ENCODE results near the gene LIPA. TPM values are rescaled to one million over a fixed set of nuclear protein-coding genes. Genes with fewer than 3 reads are reported as not detected.

LIPA gene
- total and polyA plus RNA-seq, 2 of the 4 experiments (the other 2 are of a cell fraction): 23.1 to 31.9 TPM

DNA sequence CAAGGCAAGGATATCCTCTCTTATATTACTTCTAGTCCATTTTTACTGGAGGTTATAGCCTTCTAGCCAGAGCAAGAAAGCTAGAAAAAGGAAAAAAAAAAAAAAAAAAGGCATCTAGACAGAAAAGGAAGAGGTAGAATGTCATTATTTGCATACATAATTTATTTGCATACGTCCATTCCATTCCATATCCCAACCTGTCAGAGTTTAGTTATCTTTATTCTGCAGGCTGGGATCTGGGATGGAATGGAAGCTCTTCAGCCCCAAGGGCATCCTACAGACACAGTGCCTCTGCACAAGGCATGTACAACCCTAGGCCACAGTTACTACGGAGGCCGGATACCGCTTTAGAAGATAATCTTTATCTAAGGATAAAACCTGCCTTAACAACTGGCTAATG lies 54.1 kb downstream of the LIPA start:
- Histone ChIP-seq H3K9ac (ENCODE audit: low read depth, low read length) (no peak overlapping the region), H3K56ac (ENCODE audit: extremely low read depth, insufficient read depth, low read length) (no peak overlapping the region), H2AK5ac (ENCODE audit: low read depth, low read length) (no peak overlapping the region; the same call in 1 of the 2 replicates), H3K4me1 (ENCODE audit: control insufficient read depth, insufficient read depth, low read length) (peaks cover 9% of the 10 kb centered on the region), H3K79me1 (ENCODE audit: low read depth in 1 of 2, low read length in 2 of 2) (no peaks in the 10 kb centered on the region), H4K8ac (ENCODE audit: low read depth in 2 of 2, low read length in 2 of 2) (no peak overlapping the region), H2AK9ac (replicated peaks; ENCODE audit: low read depth, low read length, poor library complexity) (no peak overlapping the region), H3K36me3 (ENCODE audit: control insufficient read depth, insufficient read depth, low read length) (no peaks in the 10 kb centered on the region), H4K20me1 (ENCODE audit: insufficient read depth, low read length) (no peaks in the 10 kb centered on the region), H3K9me3 (ENCODE audit: control insufficient read depth, insufficient read depth, low read length) (no peaks in the 10 kb centered on the region), H4K5ac (ENCODE audit: low read depth, low read length) (no peak overlapping the region), H2BK20ac (ENCODE audit: low read depth, low read length) (no peak overlapping the region), H3K27ac (ENCODE audit: insufficient read depth, low read length) (no peak overlapping the region), H3K9me1 (ENCODE audit: insufficient read depth, low read length) (peaks cover 2% of the 10 kb centered on the region; the same call in 1 of the 2 replicates), H2BK15ac (ENCODE audit: low read depth, low read length) (no peak overlapping the region), H2BK120ac (ENCODE audit: low read depth, low read length) (no peak overlapping the region), H3K14ac (replicated peaks; ENCODE audit: low read depth, low read length) (no peak overlapping the region), H3K18ac (ENCODE audit: low read depth, low read length) (no peak overlapping the region), H2AFZ (replicated peaks; ENCODE audit: low read length, poor library complexity) (no peak overlapping the region), H4K91ac (ENCODE audit: insufficient read depth, low read depth, low read length) (no peak overlapping the region), H2BK5ac (ENCODE audit: low read depth, low read length, poor library complexity, severe bottlenecking) (no peak overlapping the region), H3K27me3 (ENCODE audit: control insufficient read depth, insufficient read depth, low read length) (peaks cover 2% of the 10 kb centered on the region; the same call in 1 of the 2 replicates), H3K4me3 (ENCODE audit: insufficient read depth, low read depth, low read length) (no peak overlapping the region), H3K4ac (ENCODE audit: low read depth, low read length) (no peak overlapping the region), H3K23ac (ENCODE audit: low read depth, low read length) (no peak overlapping the region), H3K4me2 (ENCODE audit: low read depth, low read length) (no peak overlapping the region)
- intact Hi-C loops (cut with micrococcal nuclease): no loop called here
- in situ Hi-C loops (cut with MboI; ENCODE audit: low sequenced_read_pairs): no loop called here
- WGBS, 2 experiments (ENCODE audit: extremely low coverage in 2 of 2, insufficient read length in 1 of 2): no CpG with 5 or more reads among the region's 4 CpGs
- ChIA-PET CTCF (interaction anchor here (1.0 kb wide), 1 partner anchor 30 kb away, joined by 4 read pairs; no protein-coding TSS in a partner anchor), POLR2A (ENCODE audit: unreplicated experiment) (interaction anchor here (0.6 kb wide), 1 partner anchor 30 kb away, joined by 4 read pairs; no protein-coding TSS in a partner anchor)
- DNase-seq (no peak), ATAC-seq (ENCODE audit: low read depth) (no peak)
- TF ChIP-seq CEBPB (IDR thresholded peaks at IDR 0.05; ENCODE audit: low read depth, low read length) (no peak), MAZ (IDR thresholded peaks at IDR 0.05; ENCODE audit: borderline replicate concordance, low read depth, low read length) (no peak), POLR2A (IDR thresholded peaks at IDR 0.05; ENCODE audit: low read depth, low read length) (no peak), RFX5 (IDR thresholded peaks at IDR 0.05; ENCODE audit: low read depth, low read length) (no peak), RAD21 (IDR thresholded peaks at IDR 0.05; ENCODE audit: low read length) (no peak), BHLHE40 (IDR thresholded peaks at IDR 0.05; ENCODE audit: low read depth, low read length) (no peak), MXI1 (IDR thresholded peaks at IDR 0.05; ENCODE audit: borderline replicate concordance, low read depth, low read length) (no peak), NFE2L2 (IDR thresholded peaks at IDR 0.05; ENCODE audit: low read depth, low read length) (no peak), RCOR1 (IDR thresholded peaks at IDR 0.05; ENCODE audit: insufficient replicate concordance, low read length) (no peak), FOS (IDR thresholded peaks at IDR 0.05; ENCODE audit: low read depth, low read length) (no peak), MAFK (IDR thresholded peaks at IDR 0.05; ENCODE audit: low read depth, low read length) (no peak)
- TF ChIP-seq, protein P1, sequence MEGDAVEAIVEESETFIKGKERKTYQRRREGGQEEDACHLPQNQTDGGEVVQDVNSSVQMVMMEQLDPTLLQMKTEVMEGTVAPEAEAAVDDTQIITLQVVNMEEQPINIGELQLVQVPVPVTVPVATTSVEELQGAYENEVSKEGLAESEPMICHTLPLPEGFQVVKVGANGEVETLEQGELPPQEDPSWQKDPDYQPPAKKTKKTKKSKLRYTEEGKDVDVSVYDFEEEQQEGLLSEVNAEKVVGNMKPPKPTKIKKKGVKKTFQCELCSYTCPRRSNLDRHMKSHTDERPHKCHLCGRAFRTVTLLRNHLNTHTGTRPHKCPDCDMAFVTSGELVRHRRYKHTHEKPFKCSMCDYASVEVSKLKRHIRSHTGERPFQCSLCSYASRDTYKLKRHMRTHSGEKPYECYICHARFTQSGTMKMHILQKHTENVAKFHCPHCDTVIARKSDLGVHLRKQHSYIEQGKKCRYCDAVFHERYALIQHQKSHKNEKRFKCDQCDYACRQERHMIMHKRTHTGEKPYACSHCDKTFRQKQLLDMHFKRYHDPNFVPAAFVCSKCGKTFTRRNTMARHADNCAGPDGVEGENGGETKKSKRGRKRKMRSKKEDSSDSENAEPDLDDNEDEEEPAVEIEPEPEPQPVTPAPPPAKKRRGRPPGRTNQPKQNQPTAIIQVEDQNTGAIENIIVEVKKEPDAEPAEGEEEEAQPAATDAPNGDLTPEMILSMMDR (conservative IDR thresholded peaks at IDR 0.05; ENCODE audit: low read depth, low read length): no peak
- TF ChIP-seq, protein P2, sequence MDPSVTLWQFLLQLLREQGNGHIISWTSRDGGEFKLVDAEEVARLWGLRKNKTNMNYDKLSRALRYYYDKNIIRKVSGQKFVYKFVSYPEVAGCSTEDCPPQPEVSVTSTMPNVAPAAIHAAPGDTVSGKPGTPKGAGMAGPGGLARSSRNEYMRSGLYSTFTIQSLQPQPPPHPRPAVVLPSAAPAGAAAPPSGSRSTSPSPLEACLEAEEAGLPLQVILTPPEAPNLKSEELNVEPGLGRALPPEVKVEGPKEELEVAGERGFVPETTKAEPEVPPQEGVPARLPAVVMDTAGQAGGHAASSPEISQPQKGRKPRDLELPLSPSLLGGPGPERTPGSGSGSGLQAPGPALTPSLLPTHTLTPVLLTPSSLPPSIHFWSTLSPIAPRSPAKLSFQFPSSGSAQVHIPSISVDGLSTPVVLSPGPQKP (IDR thresholded peaks at IDR 0.05; ENCODE audit: borderline replicate concordance, low read depth, low read length): no peak
- no TSS peak for BruUV-seq (replicated peaks)
- dilution Hi-C loops (cut with HindIII; ENCODE audit: low sequenced_read_pairs, unreplicated experiment): no loop called here

Measured in IMR-90 (cell line).